ENCODE measurements around the gene ADAMTSL1. TPM values are rescaled to one million over a fixed set of nuclear protein-coding genes. Genes with fewer than 3 reads are reported as not detected.

ADAMTSL1 gene
- total and polyA plus RNA-seq, 8 donors: 1.1 to 98.8 (median 8.4) TPM

DNA sequence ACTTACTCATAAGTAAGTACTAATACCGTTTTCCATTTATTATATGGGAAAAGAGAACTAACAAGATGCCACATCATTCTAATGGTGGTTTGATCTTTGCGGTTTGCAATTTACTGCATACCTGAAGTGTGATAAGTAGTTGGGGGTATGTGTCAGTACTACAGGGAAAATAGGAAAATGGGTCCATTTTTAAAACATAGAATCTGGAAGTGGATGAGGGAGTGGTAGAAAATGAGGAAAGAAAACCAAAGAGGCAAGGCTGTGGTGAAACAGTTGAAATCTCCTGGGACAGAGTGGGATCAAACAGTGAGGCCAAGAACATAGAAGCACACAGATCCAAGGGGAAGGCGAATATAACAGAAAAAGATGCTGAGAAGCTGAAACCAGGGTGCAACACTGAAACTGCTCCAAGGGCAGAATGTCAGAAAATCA lies 6.7 kb downstream of the ADAMTSL1 start:
- H3K4me1 ChIP-seq: no peaks in the 10 kb centered on the region
- no peaks in the 10 kb centered on the region for H3K36me3 ChIP-seq
- intact Hi-C loops (cut with DNase I; ENCODE audit: low total_unique reads): no loop called here
- no peaks in the 10 kb centered on the region for H3K9me3 ChIP-seq
- H3K27me3 ChIP-seq: no peaks in the 10 kb centered on the region
- H3K4me3 ChIP-seq: no peak overlapping the region
- TF ChIP-seq EP300 (IDR thresholded peaks at IDR 0.05): no peak
- no peak for TF ChIP-seq POLR2AphosphoS5 (IDR thresholded peaks at IDR 0.05)
- TF ChIP-seq, protein P1, sequence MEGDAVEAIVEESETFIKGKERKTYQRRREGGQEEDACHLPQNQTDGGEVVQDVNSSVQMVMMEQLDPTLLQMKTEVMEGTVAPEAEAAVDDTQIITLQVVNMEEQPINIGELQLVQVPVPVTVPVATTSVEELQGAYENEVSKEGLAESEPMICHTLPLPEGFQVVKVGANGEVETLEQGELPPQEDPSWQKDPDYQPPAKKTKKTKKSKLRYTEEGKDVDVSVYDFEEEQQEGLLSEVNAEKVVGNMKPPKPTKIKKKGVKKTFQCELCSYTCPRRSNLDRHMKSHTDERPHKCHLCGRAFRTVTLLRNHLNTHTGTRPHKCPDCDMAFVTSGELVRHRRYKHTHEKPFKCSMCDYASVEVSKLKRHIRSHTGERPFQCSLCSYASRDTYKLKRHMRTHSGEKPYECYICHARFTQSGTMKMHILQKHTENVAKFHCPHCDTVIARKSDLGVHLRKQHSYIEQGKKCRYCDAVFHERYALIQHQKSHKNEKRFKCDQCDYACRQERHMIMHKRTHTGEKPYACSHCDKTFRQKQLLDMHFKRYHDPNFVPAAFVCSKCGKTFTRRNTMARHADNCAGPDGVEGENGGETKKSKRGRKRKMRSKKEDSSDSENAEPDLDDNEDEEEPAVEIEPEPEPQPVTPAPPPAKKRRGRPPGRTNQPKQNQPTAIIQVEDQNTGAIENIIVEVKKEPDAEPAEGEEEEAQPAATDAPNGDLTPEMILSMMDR (IDR thresholded peaks at IDR 0.05): no peak
- TF ChIP-seq POLR2A (IDR thresholded peaks at IDR 0.05): no peak
- WGBS, 5 donors: 55 to 76% (median 72%) methylated on average over 3 of the region's 3 CpGs
- DNase-seq: no peak
- no peak overlapping the region for H3K27ac ChIP-seq

DNA sequence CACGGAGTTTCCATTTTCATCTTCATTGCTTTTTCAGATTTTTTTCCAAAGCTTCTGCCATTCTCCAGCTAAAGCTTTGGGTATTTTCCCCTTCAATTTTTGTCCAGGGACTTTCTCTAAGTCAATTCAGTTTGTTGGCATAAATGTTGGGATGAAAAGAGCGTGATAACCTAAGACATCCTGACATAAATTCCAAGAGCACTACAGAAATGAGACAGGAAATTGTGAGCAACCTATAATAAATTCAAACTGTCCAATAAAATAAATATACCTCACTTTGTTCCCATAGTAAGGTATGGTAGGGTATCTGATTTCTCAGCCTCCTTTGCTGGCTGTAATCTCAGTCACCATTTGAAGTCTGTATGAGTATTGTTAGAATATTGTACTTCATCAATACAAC lies 8.4 kb downstream of the ADAMTSL1 start:
- H3K4me1 ChIP-seq: no peaks in the 10 kb centered on the region
- intact Hi-C loops (cut with DNase I; ENCODE audit: low total_unique reads): no loop called here
- no peaks in the 10 kb centered on the region for H3K9me3 ChIP-seq
- 79 to 85% (median 80%) methylated on average over 2 of the region's 2 CpGs for WGBS, 5 donors
- H3K4me3 ChIP-seq: no peak overlapping the region
- H3K27me3 ChIP-seq: no peaks in the 10 kb centered on the region
- TF ChIP-seq, protein P1 (IDR thresholded peaks at IDR 0.05): no peak
- TF ChIP-seq EP300 (IDR thresholded peaks at IDR 0.05) (no peak), POLR2A (IDR thresholded peaks at IDR 0.05) (no peak), POLR2AphosphoS5 (IDR thresholded peaks at IDR 0.05) (no peak)
- no peak overlapping the region for H3K27ac ChIP-seq
- DNase-seq: no peak
- H3K36me3 ChIP-seq: no peaks in the 10 kb centered on the region

DNA sequence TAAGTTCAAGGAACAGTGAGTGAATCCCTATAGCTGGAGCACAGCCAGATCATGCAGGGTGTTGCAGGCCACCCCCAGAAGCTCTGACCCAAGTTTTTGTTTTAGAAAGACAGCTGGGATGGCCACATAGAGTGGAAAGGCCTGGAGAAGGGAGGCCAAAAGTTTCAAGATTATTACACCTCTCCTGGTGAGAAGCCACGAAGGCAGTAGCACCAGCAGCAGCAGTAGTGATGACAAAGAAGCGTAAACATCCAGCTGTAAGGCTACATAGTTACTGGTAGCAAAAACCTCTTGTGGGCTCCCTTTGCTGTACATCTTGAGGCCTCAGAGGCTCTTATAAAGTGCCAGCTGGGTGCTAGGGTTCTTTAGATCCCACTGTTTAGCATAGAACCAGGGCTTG lies 11.8 kb downstream of the ADAMTSL1 start:
- intact Hi-C loops (cut with DNase I; ENCODE audit: low total_unique reads): no loop called here
- WGBS, 5 donors: 71 to 86% (median 83%) methylated on average over 2 of the region's 2 CpGs
- no peak for TF ChIP-seq POLR2AphosphoS5 (IDR thresholded peaks at IDR 0.05)
- TF ChIP-seq EP300 (IDR thresholded peaks at IDR 0.05): no peak
- TF ChIP-seq, protein P1 (IDR thresholded peaks at IDR 0.05): no peak
- TF ChIP-seq POLR2A (IDR thresholded peaks at IDR 0.05): no peak

DNA sequence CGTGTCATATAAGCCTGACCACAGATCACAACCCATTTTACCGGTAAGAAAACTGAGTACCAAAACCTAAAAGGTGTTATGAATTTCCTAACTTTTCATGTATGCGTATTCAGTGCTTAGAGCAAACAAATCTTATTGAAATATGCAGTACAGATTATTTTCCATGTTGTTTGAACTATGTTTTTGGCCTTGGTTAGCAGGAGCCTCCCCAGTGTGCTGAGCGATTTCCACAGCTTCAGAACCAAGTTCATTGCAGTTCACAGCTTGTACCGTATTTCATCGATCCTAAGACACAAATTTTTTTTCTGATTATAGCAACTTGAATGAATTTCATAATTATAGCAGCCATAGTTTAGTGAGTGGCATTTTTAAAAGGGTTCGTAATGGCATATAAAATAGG lies 13.7 kb downstream of the ADAMTSL1 start:
- DNase-seq: no peak
- no peak overlapping the region for H3K4me3 ChIP-seq
- H3K4me1 ChIP-seq: peaks cover 0 to 11% (median 2%) of the 10 kb centered on the region in 4 donors
- H3K9me3 ChIP-seq: no peaks in the 10 kb centered on the region
- H3K27ac ChIP-seq: no peak overlapping the region
- H3K36me3 ChIP-seq: no peaks in the 10 kb centered on the region
- no peak for TF ChIP-seq POLR2A (IDR thresholded peaks at IDR 0.05)
- TF ChIP-seq, protein P1 (IDR thresholded peaks at IDR 0.05): no peak
- no peak for TF ChIP-seq POLR2AphosphoS5 (IDR thresholded peaks at IDR 0.05)
- no peak for TF ChIP-seq EP300 (IDR thresholded peaks at IDR 0.05)
- 67 to 82% (median 71%) methylated on average over 7 of the region's 7 CpGs for WGBS, 5 donors
- no peaks in the 10 kb centered on the region for H3K27me3 ChIP-seq
- intact Hi-C loops (cut with DNase I; ENCODE audit: low total_unique reads): no loop called here

More for the DNA sequence above, 11.8 kb downstream of the ADAMTSL1 start:
- Histone ChIP-seq H3K27ac (no peak overlapping the region), H3K4me3 (no peak overlapping the region), H3K36me3 (no peaks in the 10 kb centered on the region), H3K4me1 (peaks cover 0 to under 1% (median 0%) of the 10 kb centered on the region in 4 donors), H3K27me3 (no peaks in the 10 kb centered on the region), H3K9me3 (no peaks in the 10 kb centered on the region)
- DNase-seq: no peak

Measured in stomach (tissue), 9 donors.